Stomach (tissue), 9 donors: ENCODE results near the gene TMEM217. TPM values are rescaled to one million over a fixed set of nuclear protein-coding genes. Genes with fewer than 3 reads are reported as not detected.
"Not testable (repeated sequence)": the region's sequence is repeated elsewhere in the genome, so short reads cannot be mapped to it uniquely, and the experiment has no call there.

Experiments
- DNase-seq, 2 donors: peaks; one replicate each; pipeline versions ENCODE4 v3.0.0 to v3.0.0-alpha.2; 2013 to 2019
- H3K27ac ChIP-seq, 5 donors: fragments of 200-600 bp in 4 of 5; sonication (generic) in 4 of 5; one replicate each; pipeline ENCODE4 v1.5.1; 2013 to 2019; ENCODE audit warnings: mild to moderate bottlenecking in 1 of 5, moderate library complexity in 1 of 5
- H3K27me3 ChIP-seq, 3 donors: fragments of 200-600 bp; sonication (generic); one replicate each; pipeline ENCODE4 v1.5.1; 2017 to 2019; ENCODE audit warnings: mixed run types in 1 of 3
- H3K36me3 ChIP-seq, 4 donors: fragments of 200-600 bp; sonication (generic); 1 replicate in 3 of 4; 2 replicates in 1 of 4; pipeline ENCODE4 v1.5.1; 2016 to 2019
- H3K4me1 ChIP-seq, 4 donors: fragments of 200-600 bp; sonication (generic); one replicate each; pipeline ENCODE4 v1.5.1; 2016 to 2019
- H3K4me3 ChIP-seq, 4 donors: fragments of 200-600 bp; sonication (generic) in 3 of 4; one replicate each; pipeline ENCODE4 v1.5.1; 2016 to 2019; ENCODE audit warnings: mild to moderate bottlenecking in 1 of 4
- H3K9me3 ChIP-seq, 4 donors: fragments of 200-600 bp; sonication (generic); one replicate each; pipeline ENCODE4 v1.5.1; 2016 to 2019
- EP300 ChIP-seq: sonication (generic); formaldehyde crosslinking; IDR thresholded peaks from one replicate; pipeline ENCODE4 v1.6.1; 2017; ENCODE audit warnings: antibody characterized with exemption
- POLR2A ChIP-seq, 4 donors: fragments of 450-650 bp; IDR thresholded peaks; one replicate each; pipeline ENCODE4 v1.6.1; 2016; ENCODE audit warnings: antibody characterized with exemption in 4 of 4, control low read depth in 2 of 4, mild to moderate bottlenecking in 1 of 4, moderate library complexity in 1 of 4
- POLR2AphosphoS5 ChIP-seq, 3 donors: sonication (generic); formaldehyde crosslinking; IDR thresholded peaks; one replicate each; pipeline ENCODE4 v1.6.1; 2016; ENCODE audit warnings: antibody characterized with exemption in 3 of 3
- WGBS, 5 donors: extraction: QIAGEN DNeasy Blood & Tissue Kit in 3 of 5; methylation state at CpG; one replicate each; pipeline versions ENCODE4 v1.1.5 to v1.1.7; 2013 to 2018; 5-methylcytosine and 5-hydroxymethylcytosine counted together
- intact Hi-C: fragments of 100-400 bp; cut with DNase I; formaldehyde crosslinking; loops from one replicate; pipeline ENCODE4 v1.15.1; 2023; ENCODE audit warnings: low total_unique reads
- polyA plus RNA-seq, 3 donors: library from polyadenylated mRNA; stranded (reverse); fragments of 200-250 nt; gene quantifications; one replicate each; pipeline ENCODE4 v1.2.3, GENCODE V29; 2013
- total RNA-seq, 5 donors: library from RNA; depleted of rRNA; stranded (reverse); fragments of >200 nt; gene quantifications; one replicate each; pipeline versions ENCODE4 v1.1.0 to v1.2.3, GENCODE V29; 2014 to 2016
- TF ChIP-seq, protein P1 (sequence below), 7 experiments: fragments of 450-650 bp in 4 of 7; fragments of 200-600 bp in 3 of 7; sonication (generic) in 3 of 7; IDR thresholded peaks; one replicate each; pipeline ENCODE4 v1.5.1; 2016 to 2019; ENCODE audit warnings: antibody characterized with exemption in 7 of 7, control low read depth in 2 of 7, mild to moderate bottlenecking in 1 of 7
- donor health status: healthy with polysubstance abuse.
- donor health status: Bipolar disorder and iron deficiency.
- donor health status: healthy.

TMEM217 gene
- total and polyA plus RNA-seq, 8 donors, result 0.60 to 1.2 (median 0.87) TPM; not detected in 5

DNA sequence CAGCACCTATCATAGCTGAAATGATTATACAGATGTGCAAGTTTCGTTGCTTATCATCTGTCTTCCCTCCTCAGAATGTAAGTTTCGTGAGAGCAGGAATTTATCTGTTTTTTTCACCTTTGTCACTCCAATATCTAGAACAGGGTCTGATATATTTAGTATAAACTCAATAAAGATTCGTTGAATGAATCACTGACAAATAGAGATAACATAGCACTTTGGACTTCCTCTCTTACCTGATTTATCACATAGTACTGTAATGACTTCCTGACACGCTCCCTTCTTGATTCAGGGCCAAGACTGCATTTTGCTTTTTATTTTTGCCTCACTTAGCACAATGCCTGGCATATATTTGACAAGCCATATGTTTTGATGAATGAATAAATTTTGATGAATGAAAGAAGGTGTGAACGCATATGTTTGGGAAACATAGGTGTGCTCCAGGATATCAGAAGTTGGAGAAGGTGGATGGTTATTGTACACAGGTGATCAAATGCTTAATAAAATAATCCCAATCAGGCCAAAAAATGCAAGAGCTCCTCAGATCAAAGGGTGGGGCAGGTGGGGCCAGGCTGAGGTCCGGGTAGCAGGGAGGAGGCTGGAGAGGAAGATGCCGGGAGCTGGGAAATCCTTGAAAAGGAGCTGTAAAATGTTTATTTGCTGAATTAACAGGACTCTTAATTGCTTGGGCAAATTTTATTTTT is 55.0 kb downstream of the TMEM217 start:
- intact Hi-C loops, result no loop called here
- Histone ChIP-seq H3K27ac (no peak overlapping the region), H3K27me3 (peaks cover 0 to 4% (median 0%) of the 10 kb centered on the region in 3 donors), H3K4me3 (no peak overlapping the region), H3K36me3 (no peaks in the 10 kb centered on the region), H3K9me3 (no peaks in the 10 kb centered on the region), H3K4me1 (peaks cover 0 to 27% (median 2%) of the 10 kb centered on the region in 4 donors)
- peak in 1 of 2 donors; percentile 63 for DNase-seq
- TF ChIP-seq, protein P1, sequence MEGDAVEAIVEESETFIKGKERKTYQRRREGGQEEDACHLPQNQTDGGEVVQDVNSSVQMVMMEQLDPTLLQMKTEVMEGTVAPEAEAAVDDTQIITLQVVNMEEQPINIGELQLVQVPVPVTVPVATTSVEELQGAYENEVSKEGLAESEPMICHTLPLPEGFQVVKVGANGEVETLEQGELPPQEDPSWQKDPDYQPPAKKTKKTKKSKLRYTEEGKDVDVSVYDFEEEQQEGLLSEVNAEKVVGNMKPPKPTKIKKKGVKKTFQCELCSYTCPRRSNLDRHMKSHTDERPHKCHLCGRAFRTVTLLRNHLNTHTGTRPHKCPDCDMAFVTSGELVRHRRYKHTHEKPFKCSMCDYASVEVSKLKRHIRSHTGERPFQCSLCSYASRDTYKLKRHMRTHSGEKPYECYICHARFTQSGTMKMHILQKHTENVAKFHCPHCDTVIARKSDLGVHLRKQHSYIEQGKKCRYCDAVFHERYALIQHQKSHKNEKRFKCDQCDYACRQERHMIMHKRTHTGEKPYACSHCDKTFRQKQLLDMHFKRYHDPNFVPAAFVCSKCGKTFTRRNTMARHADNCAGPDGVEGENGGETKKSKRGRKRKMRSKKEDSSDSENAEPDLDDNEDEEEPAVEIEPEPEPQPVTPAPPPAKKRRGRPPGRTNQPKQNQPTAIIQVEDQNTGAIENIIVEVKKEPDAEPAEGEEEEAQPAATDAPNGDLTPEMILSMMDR (IDR thresholded peaks at IDR 0.05), result no peak
- no peak for TF ChIP-seq POLR2AphosphoS5 (IDR thresholded peaks at IDR 0.05)
- no peak for TF ChIP-seq EP300
- no peak for TF ChIP-seq POLR2A (IDR thresholded peaks at IDR 0.05)
- WGBS, 5 donors, result 24 to 53% (median 43%) methylated on average over 7 of the region's 7 CpGs

DNA sequence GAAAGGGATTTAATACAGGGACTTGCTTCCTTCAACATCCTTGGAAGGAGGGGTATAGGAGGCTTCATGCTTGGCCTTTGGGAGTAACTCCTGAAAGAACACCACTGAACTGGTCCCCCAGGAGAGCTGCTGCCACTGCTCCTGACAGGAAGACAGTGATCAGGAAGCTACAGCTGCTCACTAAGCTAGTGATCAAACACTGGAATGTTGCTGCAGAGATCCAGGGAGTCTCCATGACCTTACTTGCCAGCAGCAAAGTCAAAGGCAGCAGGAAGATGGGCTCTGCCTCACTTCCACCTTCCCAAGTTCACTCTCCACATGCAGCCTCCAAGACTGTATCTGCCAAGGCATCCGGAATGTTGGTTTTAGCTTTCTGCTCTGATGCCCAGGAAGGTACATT is 56.2 kb downstream of the TMEM217 start:
- intact Hi-C loops, result no loop called here
- no peak overlapping the region for H3K27ac ChIP-seq
- H3K4me1 ChIP-seq, result peaks cover 0 to 19% (median 2%) of the 10 kb centered on the region in 4 donors
- peaks cover 0 to 4% (median 0%) of the 10 kb centered on the region in 3 donors for H3K27me3 ChIP-seq
- WGBS, 5 donors, result 93 to 100% (median 95%) methylated on average over 1 of the region's 1 CpG
- H3K4me3 ChIP-seq, result no peak overlapping the region
- H3K36me3 ChIP-seq, result no peaks in the 10 kb centered on the region
- no peak for TF ChIP-seq POLR2A (IDR thresholded peaks at IDR 0.05)
- TF ChIP-seq EP300, result no peak
- no peak for TF ChIP-seq POLR2AphosphoS5 (IDR thresholded peaks at IDR 0.05)
- TF ChIP-seq, protein P1 (IDR thresholded peaks at IDR 0.05), result no peak
- no peak for DNase-seq
- no peaks in the 10 kb centered on the region for H3K9me3 ChIP-seq

DNA sequence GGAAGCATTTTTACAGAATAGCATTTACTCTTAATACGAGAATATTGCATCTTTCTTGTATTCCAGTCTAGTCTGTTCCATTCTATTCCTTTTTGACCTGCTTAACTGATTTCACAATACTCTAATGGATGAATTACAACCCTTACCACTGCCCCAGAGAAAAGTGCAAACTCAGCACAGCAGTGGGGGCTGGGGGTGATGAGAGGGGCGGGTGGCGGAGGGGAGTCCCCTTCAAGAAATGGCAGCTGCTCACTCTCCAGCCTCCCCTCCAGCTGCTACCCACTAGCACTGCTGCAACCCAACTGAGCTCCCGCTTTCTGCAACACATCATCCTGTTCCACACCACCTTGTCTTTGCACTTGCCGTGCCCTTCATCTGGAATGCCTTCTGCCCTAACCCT is 57.9 kb downstream of the TMEM217 start:
- H3K27me3 ChIP-seq, result peaks cover 0 to 4% (median 0%) of the 10 kb centered on the region in 3 donors
- no peak overlapping the region for H3K27ac ChIP-seq
- no peaks in the 10 kb centered on the region for H3K36me3 ChIP-seq
- H3K4me1 ChIP-seq, result peaks cover 0 to 19% (median 2%) of the 10 kb centered on the region in 4 donors
- DNase-seq, result no peak
- intact Hi-C loops, result no loop called here
- TF ChIP-seq POLR2AphosphoS5 (IDR thresholded peaks at IDR 0.05), result no peak
- TF ChIP-seq EP300, result no peak
- no peak for TF ChIP-seq POLR2A (IDR thresholded peaks at IDR 0.05)
- TF ChIP-seq, protein P1 (IDR thresholded peaks at IDR 0.05), result no peak
- 56 to 83% (median 69%) methylated on average over 5 of the region's 5 CpGs for WGBS, 5 donors
- H3K4me3 ChIP-seq, result no peak overlapping the region
- no peaks in the 10 kb centered on the region for H3K9me3 ChIP-seq

DNA sequence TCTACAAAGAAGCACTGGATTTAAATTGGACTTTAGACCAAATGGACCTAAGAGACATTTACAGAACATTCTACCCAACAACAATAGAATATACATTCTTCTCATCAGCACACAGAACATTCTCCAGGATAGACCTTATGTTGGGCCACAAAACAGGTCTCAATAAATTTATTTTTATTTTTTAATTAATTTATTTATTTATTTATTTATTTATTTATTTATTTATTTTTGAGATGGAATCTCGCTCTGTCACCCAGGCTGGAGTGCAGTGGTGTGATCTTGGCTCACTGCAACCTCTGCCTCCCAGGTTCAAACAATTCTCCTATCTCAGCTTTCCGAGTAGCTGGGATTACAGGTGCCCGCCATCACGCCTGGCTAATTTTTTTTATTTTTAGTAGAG is 61.5 kb downstream of the TMEM217 start:
- H3K27me3 ChIP-seq, H3K4me3 ChIP-seq, H3K4me1 ChIP-seq, H3K36me3 ChIP-seq, H3K27ac ChIP-seq, DNase-seq, H3K9me3 ChIP-seq, intact Hi-C loops: not testable (repeated sequence)
- WGBS, 5 donors, result 70 to 95% (median 90%) methylated on average over 4 of the region's 4 CpGs

DNA sequence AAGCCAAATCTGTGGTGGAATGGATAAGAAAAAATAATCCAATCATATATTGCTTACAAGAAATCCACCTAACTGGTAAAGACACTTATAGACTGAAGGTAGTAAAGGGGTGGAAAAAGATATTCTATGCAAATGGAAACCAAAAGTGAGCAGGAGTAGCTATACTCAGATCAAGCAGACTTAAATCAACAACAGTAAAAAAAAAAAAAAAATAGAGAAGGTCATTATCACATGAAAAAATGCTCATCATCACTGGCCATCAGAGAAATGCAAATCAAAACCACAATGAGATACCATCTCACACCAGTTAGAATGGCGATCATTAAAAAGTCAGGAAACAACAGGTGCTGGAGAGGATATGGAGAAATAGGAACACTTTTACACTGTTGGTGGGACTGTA is 63.1 kb downstream of the TMEM217 start:
- intact Hi-C loops, H3K4me3 ChIP-seq, H3K27me3 ChIP-seq, H3K9me3 ChIP-seq, DNase-seq, H3K36me3 ChIP-seq, H3K4me1 ChIP-seq, H3K27ac ChIP-seq: not testable (repeated sequence)
- WGBS, 5 donors, result 88 to 100% methylated on average over 1 of the region's 1 CpG; no CpG with 5 or more reads in 3 of the 5 donors
